ENCODE results near the gene FKBP5. TPM values are rescaled to one million over a fixed set of nuclear protein-coding genes. Genes with fewer than 3 reads are reported as not detected.
"Not testable (repeated sequence)": the region's sequence is repeated elsewhere in the genome, so short reads cannot be mapped to it uniquely, and the experiment has no call there.

FKBP5 gene
- total RNA-seq, 3 donors from 2014 or later (not counting 1 experiment from before 2014, with no cell fraction given) = 15.5 to 30.2 (median 27.3) TPM

GRCh38 chr6:35698858-35699257 is 10.1 kb upstream of the FKBP5 start:
- H3K36me3 ChIP-seq (ENCODE audit: control insufficient read depth, insufficient read depth, low read length) = no peaks in the 10 kb centered on the region
- no peaks in the 10 kb centered on the region for H3K4me1 ChIP-seq (ENCODE audit: control insufficient read depth, insufficient read depth, low read length)
- DNase-seq = no peak
- no peaks in the 10 kb centered on the region for H3K36me3 Mint-ChIP-seq
- H3K4me1 Mint-ChIP-seq = peaks cover 0 to 2% of the 10 kb centered on the region in 2 donors
- no peak for ATAC-seq
- intact Hi-C loops (cut with micrococcal nuclease) = no loop called here
- no peaks in the 10 kb centered on the region for H3K27me3 ChIP-seq (ENCODE audit: control insufficient read depth, insufficient read depth, low read length)
- no peak for TF ChIP-seq CTCF (IDR thresholded peaks at IDR 0.05)
- no peak overlapping the region for H3K4me3 Mint-ChIP-seq
- H3K9me3 Mint-ChIP-seq = no peaks in the 10 kb centered on the region
- WGBS (ENCODE audit: insufficient coverage) = 88% methylated on average over 3 of the region's 3 CpGs
- no peak overlapping the region for H3K27ac Mint-ChIP-seq
- no peaks in the 10 kb centered on the region for H3K27me3 Mint-ChIP-seq (ENCODE audit: low read depth in 2 of 2)
- H3K27ac ChIP-seq (ENCODE audit: low read length) = no peak overlapping the region
- H3K9me3 ChIP-seq (ENCODE audit: control insufficient read depth, insufficient read depth, low read length) = no peaks in the 10 kb centered on the region
- no peak overlapping the region for H3K4me3 ChIP-seq (ENCODE audit: low read length)

GRCh38 chr6:35698430-35698829 is 9.7 kb upstream of the FKBP5 start:
- H3K27ac Mint-ChIP-seq; H3K4me1 ChIP-seq (ENCODE audit: control insufficient read depth, insufficient read depth, low read length); H3K4me3 ChIP-seq (ENCODE audit: low read length); H3K36me3 ChIP-seq (ENCODE audit: control insufficient read depth, insufficient read depth, low read length); H3K9me3 Mint-ChIP-seq; H3K4me3 Mint-ChIP-seq; H3K27me3 ChIP-seq (ENCODE audit: control insufficient read depth, insufficient read depth, low read length); H3K27me3 Mint-ChIP-seq (ENCODE audit: low read depth in 2 of 2); H3K4me1 Mint-ChIP-seq; intact Hi-C loops (cut with micrococcal nuclease); H3K9me3 ChIP-seq (ENCODE audit: control insufficient read depth, insufficient read depth, low read length); H3K36me3 Mint-ChIP-seq; DNase-seq; ATAC-seq; H3K27ac ChIP-seq (ENCODE audit: low read length): not testable (repeated sequence)
- 89% methylated on average over 6 of the region's 7 CpGs for WGBS (ENCODE audit: insufficient coverage)

GRCh38 chr6:35694462-35694861 is 5.7 kb upstream of the FKBP5 start:
- H3K4me1 Mint-ChIP-seq = peaks cover 0 to 5% of the 10 kb centered on the region in 2 donors
- no peak overlapping the region for H3K4me3 ChIP-seq (ENCODE audit: low read length)
- H3K4me1 ChIP-seq (ENCODE audit: control insufficient read depth, insufficient read depth, low read length) = no peaks in the 10 kb centered on the region
- no peaks in the 10 kb centered on the region for H3K9me3 ChIP-seq (ENCODE audit: control insufficient read depth, insufficient read depth, low read length)
- no peaks in the 10 kb centered on the region for H3K9me3 Mint-ChIP-seq
- no peaks in the 10 kb centered on the region for H3K27me3 Mint-ChIP-seq (ENCODE audit: low read depth in 2 of 2)
- TF ChIP-seq CTCF (IDR thresholded peaks at IDR 0.05) = no peak
- no peaks in the 10 kb centered on the region for H3K36me3 ChIP-seq (ENCODE audit: control insufficient read depth, insufficient read depth, low read length)
- no peak overlapping the region for H3K27ac ChIP-seq (ENCODE audit: low read length)
- no peaks in the 10 kb centered on the region for H3K36me3 Mint-ChIP-seq
- ATAC-seq (no peak), DNase-seq (no peak)
- no peak overlapping the region for H3K4me3 Mint-ChIP-seq
- intact Hi-C loops (cut with micrococcal nuclease) = no loop called here
- WGBS (ENCODE audit: insufficient coverage) = 94% methylated on average over 2 of the region's 2 CpGs
- no peak overlapping the region for H3K27ac Mint-ChIP-seq
- no peaks in the 10 kb centered on the region for H3K27me3 ChIP-seq (ENCODE audit: control insufficient read depth, insufficient read depth, low read length)

GRCh38 chr6:35691027-35691824 is 2.5 kb upstream of the FKBP5 start:
- no peaks in the 10 kb centered on the region for H3K36me3 ChIP-seq (ENCODE audit: control insufficient read depth, insufficient read depth, low read length)
- H3K9me3 ChIP-seq (ENCODE audit: control insufficient read depth, insufficient read depth, low read length) = no peaks in the 10 kb centered on the region
- peaks cover 6% of the 10 kb centered on the region for H3K4me1 ChIP-seq (ENCODE audit: control insufficient read depth, insufficient read depth, low read length)
- no peaks in the 10 kb centered on the region for H3K36me3 Mint-ChIP-seq
- H3K27me3 Mint-ChIP-seq (ENCODE audit: low read depth in 2 of 2) = no peaks in the 10 kb centered on the region
- TF ChIP-seq CTCF (IDR thresholded peaks at IDR 0.05) = no peak
- ATAC-seq (no peak), DNase-seq (no peak)
- H3K27me3 ChIP-seq (ENCODE audit: control insufficient read depth, insufficient read depth, low read length) = no peaks in the 10 kb centered on the region
- peaks cover 17 to 22% of the 10 kb centered on the region in 2 donors for H3K4me1 Mint-ChIP-seq
- H3K4me3 ChIP-seq (ENCODE audit: low read length) = no peak overlapping the region
- intact Hi-C loops (cut with micrococcal nuclease) = no loop called here
- 79% methylated on average over 10 of the region's 10 CpGs for WGBS (ENCODE audit: insufficient coverage)
- no peak overlapping the region for H3K4me3 Mint-ChIP-seq
- H3K27ac Mint-ChIP-seq = no peak overlapping the region
- no peak overlapping the region for H3K27ac ChIP-seq (ENCODE audit: low read length)
- H3K9me3 Mint-ChIP-seq = no peaks in the 10 kb centered on the region
